ENCODE measurements around the gene SLC25A43.
"Not testable (repeated sequence)": the region's sequence is repeated elsewhere in the genome, so short reads cannot be mapped to it uniquely, and the experiment has no call there.

Gene SLC25A43

GRCh38 chrX:119407681-119408080 is 8.5 kb downstream of the SLC25A43 start:
- no peak for DNase-seq

GRCh38 chrX:119410027-119410819 is 11.1 kb downstream of the SLC25A43 start:
- no peak for DNase-seq

- no peak for DNase-seq
Observed at GRCh38 chrX:119410854-119411253, 11.7 kb downstream of the SLC25A43 start.

GRCh38 chrX:119411959-119412358 is 12.8 kb downstream of the SLC25A43 start:
- DNase-seq, result no peak

- no peak for DNase-seq
Observed at GRCh38 chrX:119417376-119417775, 18.2 kb downstream of the SLC25A43 start.

- no peak for DNase-seq
Observed at GRCh38 chrX:119417842-119418241, 18.7 kb downstream of the SLC25A43 start.

GRCh38 chrX:119419146-119419545 is 20.0 kb downstream of the SLC25A43 start:
- DNase-seq, result no peak

- no peak for DNase-seq
Observed at GRCh38 chrX:119419898-119420297, 20.8 kb downstream of the SLC25A43 start.

- no peak for DNase-seq
Observed at GRCh38 chrX:119421016-119421705, 22.0 kb downstream of the SLC25A43 start.

GRCh38 chrX:119423631-119424030 is 24.5 kb downstream of the SLC25A43 start:
- DNase-seq, result no peak

- no peak for DNase-seq
Observed at GRCh38 chrX:119424999-119425398, 25.9 kb downstream of the SLC25A43 start.

GRCh38 chrX:119427024-119427794 is 28.1 kb downstream of the SLC25A43 start:
- DNase-seq, result no peak

GRCh38 chrX:119427795-119428185 is 28.7 kb downstream of the SLC25A43 start:
- no peak for DNase-seq

GRCh38 chrX:119429471-119429870 is 30.3 kb downstream of the SLC25A43 start:
- DNase-seq, result no peak

- not testable (repeated sequence) for DNase-seq
Observed at GRCh38 chrX:119441295-119441694, 42.2 kb downstream of the SLC25A43 start.

GRCh38 chrX:119442286-119442685 is 43.1 kb downstream of the SLC25A43 start:
- DNase-seq, result no peak

- no peak for DNase-seq
Observed at GRCh38 chrX:119453202-119453601, 54.1 kb downstream of the SLC25A43 start.

- DNase-seq, result no peak
Observed at GRCh38 chrX:119455264-119455663, 56.1 kb downstream of the SLC25A43 start.

GRCh38 chrX:119459181-119459580 is 60.0 kb downstream of the SLC25A43 start:
- DNase-seq, result no peak

GRCh38 chrX:119465555-119465954 is 66.4 kb downstream of the SLC25A43 start:
- no peak for DNase-seq

- no peak for DNase-seq
Observed at GRCh38 chrX:119466970-119467369, 67.8 kb downstream of the SLC25A43 start.

GRCh38 chrX:119467433-119467832 is 68.3 kb downstream of the SLC25A43 start:
- DNase-seq, result no peak
